Measurements from ENCODE around the gene TRPM5.

TRPM5 gene

GRCh38 chr11:2436013-2436520 is 8.2 kb downstream of the TRPM5 start:
- DNase-seq (ENCODE audit: low spot score), result no peak

- no peak for DNase-seq (ENCODE audit: low spot score)
Measured at GRCh38 chr11:2435288-2436012, 8.9 kb downstream of the TRPM5 start.

GRCh38 chr11:2434506-2435255 is 9.6 kb downstream of the TRPM5 start:
- no peak for DNase-seq (ENCODE audit: low spot score)

GRCh38 chr11:2434008-2434407 is 10.3 kb downstream of the TRPM5 start:
- no peak for DNase-seq (ENCODE audit: low spot score)

- no peak for DNase-seq (ENCODE audit: low spot score)
Measured at GRCh38 chr11:2433106-2433925, 11.0 kb downstream of the TRPM5 start.

GRCh38 chr11:2432628-2433071 is 11.7 kb downstream of the TRPM5 start:
- no peak for DNase-seq (ENCODE audit: low spot score)

GRCh38 chr11:2432171-2432621 is 12.1 kb downstream of the TRPM5 start:
- DNase-seq (ENCODE audit: low spot score), result no peak

GRCh38 chr11:2431395-2431794 is 12.9 kb downstream of the TRPM5 start:
- DNase-seq (ENCODE audit: low spot score), result no peak

GRCh38 chr11:2428322-2428795 is 16.0 kb downstream of the TRPM5 start:
- DNase-seq (ENCODE audit: low spot score), result peak; percentile 80

GRCh38 chr11:2427721-2428321 is 16.5 kb downstream of the TRPM5 start:
- no peak for DNase-seq (ENCODE audit: low spot score)

- no peak for DNase-seq (ENCODE audit: low spot score)
Measured at GRCh38 chr11:2426826-2427521, 17.3 kb downstream of the TRPM5 start.

GRCh38 chr11:2426221-2426620 is 18.1 kb downstream of the TRPM5 start:
- DNase-seq (ENCODE audit: low spot score), result no peak

GRCh38 chr11:2425506-2425905 is 18.8 kb downstream of the TRPM5 start:
- DNase-seq (ENCODE audit: low spot score), result no peak

- DNase-seq (ENCODE audit: low spot score), result no peak
Measured at GRCh38 chr11:2424811-2425495, 19.4 kb downstream of the TRPM5 start.

- DNase-seq (ENCODE audit: low spot score), result no peak
Measured at GRCh38 chr11:2423157-2424025, 20.9 kb downstream of the TRPM5 start.

GRCh38 chr11:2422461-2423156 is 21.7 kb downstream of the TRPM5 start:
- DNase-seq (ENCODE audit: low spot score), result no peak

GRCh38 chr11:2421996-2422395 is 22.3 kb downstream of the TRPM5 start:
- no peak for DNase-seq (ENCODE audit: low spot score)

GRCh38 chr11:2421226-2421994 is 22.9 kb downstream of the TRPM5 start:
- DNase-seq (ENCODE audit: low spot score), result no peak

Data from AG08396 (cell line).